ENCODE data around the gene AFTPH. TPM values are rescaled to one million over a fixed set of nuclear protein-coding genes. Genes with fewer than 3 reads are reported as not detected.
A peak's percentile ranks its signal among the peaks of the same experiment; 100 is the strongest.

The AFTPH gene
- total RNA-seq, 4 donors from 2014 or later: 27.7 to 50.3 (median 38.1) TPM

GRCh38 chr2:64514008-64514407 is 10.1 kb upstream of the AFTPH start:
- WGBS, 2 donors: 35 to 59% methylated on average over 1 of the region's 1 CpG
- Histone ChIP-seq H3K9me3 (no peaks in the 10 kb centered on the region), H3K4me3 (no peak overlapping the region), H3K36me3 (no peaks in the 10 kb centered on the region), H3K4me1 (no peaks in the 10 kb centered on the region), H3K27me3 (no peaks in the 10 kb centered on the region), H3K27ac (no peak overlapping the region)
- TF ChIP-seq, protein P1, sequence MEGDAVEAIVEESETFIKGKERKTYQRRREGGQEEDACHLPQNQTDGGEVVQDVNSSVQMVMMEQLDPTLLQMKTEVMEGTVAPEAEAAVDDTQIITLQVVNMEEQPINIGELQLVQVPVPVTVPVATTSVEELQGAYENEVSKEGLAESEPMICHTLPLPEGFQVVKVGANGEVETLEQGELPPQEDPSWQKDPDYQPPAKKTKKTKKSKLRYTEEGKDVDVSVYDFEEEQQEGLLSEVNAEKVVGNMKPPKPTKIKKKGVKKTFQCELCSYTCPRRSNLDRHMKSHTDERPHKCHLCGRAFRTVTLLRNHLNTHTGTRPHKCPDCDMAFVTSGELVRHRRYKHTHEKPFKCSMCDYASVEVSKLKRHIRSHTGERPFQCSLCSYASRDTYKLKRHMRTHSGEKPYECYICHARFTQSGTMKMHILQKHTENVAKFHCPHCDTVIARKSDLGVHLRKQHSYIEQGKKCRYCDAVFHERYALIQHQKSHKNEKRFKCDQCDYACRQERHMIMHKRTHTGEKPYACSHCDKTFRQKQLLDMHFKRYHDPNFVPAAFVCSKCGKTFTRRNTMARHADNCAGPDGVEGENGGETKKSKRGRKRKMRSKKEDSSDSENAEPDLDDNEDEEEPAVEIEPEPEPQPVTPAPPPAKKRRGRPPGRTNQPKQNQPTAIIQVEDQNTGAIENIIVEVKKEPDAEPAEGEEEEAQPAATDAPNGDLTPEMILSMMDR (IDR thresholded peaks at IDR 0.05): no peak
- no peak for TF ChIP-seq POLR2A (IDR thresholded peaks at IDR 0.05)
- TF ChIP-seq EP300 (IDR thresholded peaks at IDR 0.05): no peak
- no peak for DNase-seq (ENCODE audit: low spot score in 2 of 2)

DNA sequence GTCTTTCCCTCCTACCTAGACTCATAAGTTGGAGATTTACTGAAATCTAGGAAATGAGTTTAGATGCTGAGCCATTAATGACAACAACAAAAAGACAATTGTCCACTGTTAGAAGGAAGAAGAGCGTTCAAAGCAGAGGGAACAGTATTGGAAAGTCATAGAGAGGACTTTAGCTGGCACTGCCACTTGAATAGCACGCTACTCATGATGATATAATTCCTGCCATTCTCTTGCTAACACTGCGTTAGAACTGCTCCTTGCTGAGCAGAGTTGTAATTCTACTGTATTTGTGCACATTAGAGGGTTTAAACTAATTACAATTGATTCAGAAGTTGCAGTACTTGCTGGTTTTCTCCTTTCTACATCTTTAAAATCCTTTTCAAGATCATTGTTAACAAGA is 9.0 kb upstream of the AFTPH start:
- DNase-seq (ENCODE audit: low spot score in 2 of 2): no peak
- Histone ChIP-seq H3K4me3 (no peak overlapping the region), H3K36me3 (no peaks in the 10 kb centered on the region), H3K4me1 (no peaks in the 10 kb centered on the region), H3K27me3 (no peaks in the 10 kb centered on the region), H3K27ac (no peak overlapping the region), H3K9me3 (no peaks in the 10 kb centered on the region)
- WGBS, 2 donors: 42 to 52% methylated on average over 3 of the region's 3 CpGs
- TF ChIP-seq EP300 (IDR thresholded peaks at IDR 0.05) (no peak), POLR2A (IDR thresholded peaks at IDR 0.05) (no peak)
- TF ChIP-seq, protein P1 (IDR thresholded peaks at IDR 0.05): no peak

- Histone ChIP-seq H3K27me3 (no peaks in the 10 kb centered on the region), H3K4me3 (no peak overlapping the region), H3K36me3 (no peaks in the 10 kb centered on the region), H3K27ac (no peak overlapping the region), H3K4me1 (no peaks in the 10 kb centered on the region), H3K9me3 (no peaks in the 10 kb centered on the region)
- TF ChIP-seq, protein P1 (IDR thresholded peaks at IDR 0.05): no peak
- TF ChIP-seq EP300 (IDR thresholded peaks at IDR 0.05): no peak
- TF ChIP-seq POLR2A (IDR thresholded peaks at IDR 0.05): no peak
- WGBS, 2 donors: 81 to 85% methylated on average over 6 to 7 of the region's 7 CpGs
- DNase-seq (ENCODE audit: low spot score in 2 of 2): no peak
Observed at GRCh38 chr2:64516651-64517510, 7.2 kb upstream of the AFTPH start.

DNA sequence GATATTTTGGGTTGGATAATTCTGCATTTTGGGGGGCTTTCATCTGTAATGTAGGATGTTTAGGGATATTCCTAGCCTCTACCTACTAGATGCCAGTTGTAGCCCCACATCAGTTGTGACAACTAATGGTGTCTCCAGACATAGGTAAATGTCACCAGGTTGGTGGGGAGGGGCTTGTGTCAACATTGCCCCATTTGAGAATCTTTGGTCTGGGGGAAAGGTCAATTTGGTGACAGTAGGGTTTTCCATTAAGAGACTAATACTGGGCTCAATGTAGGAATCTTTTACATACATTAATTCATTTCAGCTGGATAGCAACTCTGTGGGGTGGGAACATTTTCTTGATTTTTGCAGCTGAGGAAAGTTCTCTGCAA is 6.6 kb upstream of the AFTPH start:
- TF ChIP-seq POLR2A (IDR thresholded peaks at IDR 0.05): no peak
- TF ChIP-seq EP300 (IDR thresholded peaks at IDR 0.05): no peak
- TF ChIP-seq, protein P1 (IDR thresholded peaks at IDR 0.05): no peak
- H3K4me1 ChIP-seq: peaks cover 0 to 3% (median 0%) of the 10 kb centered on the region in 4 donors
- no peak for DNase-seq (ENCODE audit: low spot score in 2 of 2)
- no peak overlapping the region for H3K27ac ChIP-seq
- H3K4me3 ChIP-seq: no peak overlapping the region
- H3K9me3 ChIP-seq: no peaks in the 10 kb centered on the region
- H3K27me3 ChIP-seq: no peaks in the 10 kb centered on the region
- H3K36me3 ChIP-seq: no peaks in the 10 kb centered on the region

- Histone ChIP-seq H3K27me3 (no peaks in the 10 kb centered on the region), H3K4me3 (peak overlapping the region; percentile 68 to 99 (median 98)), H3K36me3 (no peaks in the 10 kb centered on the region), H3K9me3 (no peaks in the 10 kb centered on the region), H3K27ac (peak overlapping the region in 3 of 4 donors; percentile 99), H3K4me1 (peaks cover 0 to 35% (median 3%) of the 10 kb centered on the region in 4 donors)
- DNase-seq (ENCODE audit: low spot score in 2 of 2): peak; percentile 47 to 91
- TF ChIP-seq POLR2A (IDR thresholded peaks at IDR 0.05) (no peak), EP300 (IDR thresholded peaks at IDR 0.05) (peak in 1 of 2 donors; percentile 8)
- TF ChIP-seq, protein P1 (IDR thresholded peaks at IDR 0.05): peak; percentile 66 to 85 (median 81)
- WGBS, 2 donors: 0% methylated on average over 16 of the region's 16 CpGs
Observed at GRCh38 chr2:64522843-64523428, 1.2 kb upstream of the AFTPH start.
